AG04449 (cell line): ENCODE data around the gene CBFA2T2.
"Not testable (repeated sequence)": the region's sequence is repeated elsewhere in the genome, so short reads cannot be mapped to it uniquely, and the experiment has no call there.

Experiments used
- CTCF ChIA-PET: fragments of 350-600 bp; formaldehyde crosslinking; extraction: SDS; loops from one replicate; lab custom pipeline; 2021; ENCODE audit warnings: antibody characterized with exemption; lab: Yijun Ruan, JAX
- POLR2A ChIA-PET: fragments of 400-600, 350-600 bp; formaldehyde crosslinking; extraction: SDS; loops from one replicate; lab custom pipeline; 2020; ENCODE audit warnings: antibody characterized with exemption, inconsistent platforms; lab: Yijun Ruan, JAX
- DNase-seq: peaks from one replicate; pipeline ENCODE4 v3.0.0-alpha.2; 2010; ENCODE audit warnings: low read depth, low spot score
- H3K4me3 ChIP-seq: 2 replicates; pipeline ENCODE4 v1.5.1; 2011; ENCODE audit warnings: low read depth, mild to moderate bottlenecking, control low read depth, low read length
- CTCF ChIP-seq: IDR thresholded peaks from one replicate; pipeline ENCODE4 v1.5.1; 2011; ENCODE audit warnings: mild to moderate bottlenecking, moderate library complexity, low read length, control low read depth, inconsistent platforms; ENCODE audit not compliant: insufficient read depth; ENCODE audit errors: missing control alignments

CBFA2T2 gene

GRCh38 chr20:33566781-33567603 lies 77.1 kb downstream of the CBFA2T2 start:
- no peak overlapping the region for H3K4me3 ChIP-seq
- no peak for DNase-seq
- ChIA-PET POLR2A (interaction anchor here (1.0 kb wide), 1 partner anchor 77 kb away, joined by 3 read pairs; no protein-coding TSS in a partner anchor), CTCF (no interaction called here)
- no peak for TF ChIP-seq CTCF

DNA sequence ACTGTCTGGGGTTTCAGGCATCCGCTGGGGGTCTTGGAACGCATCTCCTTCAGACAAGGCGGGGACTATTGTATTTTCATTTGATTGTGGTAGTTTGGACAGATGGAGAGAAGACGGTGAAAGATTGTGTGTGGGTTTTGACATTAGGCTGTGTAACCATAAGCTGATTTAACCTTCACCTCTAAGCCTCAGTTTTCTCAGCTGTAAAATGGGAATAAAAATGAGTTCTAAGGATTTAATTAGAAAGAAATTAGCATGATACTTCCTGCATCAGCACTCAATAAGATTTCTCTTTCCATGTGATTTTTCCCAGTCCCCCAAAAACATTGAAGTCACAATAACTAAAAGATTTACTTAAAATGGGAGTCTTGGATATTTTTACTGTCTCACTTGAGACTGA lies 78.1 kb downstream of the CBFA2T2 start:
- H3K4me3 ChIP-seq = no peak overlapping the region
- TF ChIP-seq CTCF = no peak
- ChIA-PET CTCF (no interaction called here), POLR2A (no interaction called here)
- no peak for DNase-seq

- DNase-seq = no peak
- ChIA-PET CTCF (no interaction called here), POLR2A (no interaction called here)
- no peak overlapping the region for H3K4me3 ChIP-seq
- no peak for TF ChIP-seq CTCF
Measured at GRCh38 chr20:33568378-33568777, 78.5 kb downstream of the CBFA2T2 start.

GRCh38 chr20:33568868-33569801 lies 79.2 kb downstream of the CBFA2T2 start:
- ChIA-PET CTCF (interaction anchor here (1.0 to 1.2 kb wide), 2 partner anchors 13 to 85 kb away, joined by 3 read pairs; no protein-coding TSS in a partner anchor), POLR2A (no interaction called here)
- DNase-seq = no peak
- no peak overlapping the region for H3K4me3 ChIP-seq
- no peak for TF ChIP-seq CTCF

DNA sequence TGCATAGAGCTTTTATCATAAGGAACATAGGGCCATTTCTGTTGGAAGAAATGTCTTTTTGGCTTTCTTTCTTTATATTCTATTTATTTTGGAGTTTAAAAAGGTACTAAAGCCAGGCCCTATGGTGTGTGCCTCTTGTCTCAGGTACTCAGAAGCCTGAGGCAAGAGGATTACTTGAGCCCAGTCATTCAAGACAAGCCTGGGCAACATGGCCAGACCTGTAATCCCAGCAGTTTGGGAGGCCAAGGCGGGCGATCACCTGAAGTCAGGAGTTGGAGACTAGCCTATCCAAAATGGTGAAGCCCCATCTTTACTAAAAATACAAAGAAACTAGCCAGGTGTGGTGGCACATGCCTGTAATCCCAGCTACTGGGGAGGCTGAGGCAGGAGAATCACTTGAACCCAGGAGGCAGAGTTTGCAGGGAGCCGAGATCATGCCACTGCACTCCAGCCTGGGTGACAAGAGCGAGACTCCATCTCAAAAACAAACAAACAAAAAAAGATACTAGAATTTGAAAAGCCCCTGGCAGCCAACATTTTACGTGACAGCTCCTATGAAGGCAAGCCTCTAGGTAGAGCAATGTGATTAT lies 80.0 kb downstream of the CBFA2T2 start:
- POLR2A ChIA-PET = no interaction called here
- TF ChIP-seq CTCF = no peak
- CTCF ChIA-PET = interaction anchor here (1.0 to 1.2 kb wide), 2 partner anchors 12 to 84 kb away, joined by 3 read pairs; no protein-coding TSS in a partner anchor
- H3K4me3 ChIP-seq = no peak overlapping the region
- no peak for DNase-seq

DNA sequence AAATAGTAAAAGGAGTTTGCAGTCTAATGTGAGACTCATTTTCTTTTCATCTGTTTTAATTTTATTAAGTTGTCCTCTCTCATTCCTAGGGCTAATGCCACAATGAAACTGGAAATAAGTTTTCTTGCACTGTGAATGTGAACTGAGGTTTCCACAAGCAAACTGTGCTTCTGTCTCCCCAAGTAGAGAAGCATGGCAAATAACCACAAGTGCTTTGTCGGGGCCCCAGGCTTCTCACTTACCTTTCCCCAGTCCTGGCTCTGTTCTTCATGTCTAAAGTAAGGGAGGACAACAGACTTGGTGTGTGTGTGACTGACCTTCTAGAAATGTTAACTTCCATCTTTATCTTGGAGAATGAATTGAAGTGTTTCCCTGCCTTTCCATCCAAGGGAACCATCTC lies 80.8 kb downstream of the CBFA2T2 start:
- no peak overlapping the region for H3K4me3 ChIP-seq
- TF ChIP-seq CTCF = no peak
- POLR2A ChIA-PET = no interaction called here
- DNase-seq = no peak
- CTCF ChIA-PET = no interaction called here

DNA sequence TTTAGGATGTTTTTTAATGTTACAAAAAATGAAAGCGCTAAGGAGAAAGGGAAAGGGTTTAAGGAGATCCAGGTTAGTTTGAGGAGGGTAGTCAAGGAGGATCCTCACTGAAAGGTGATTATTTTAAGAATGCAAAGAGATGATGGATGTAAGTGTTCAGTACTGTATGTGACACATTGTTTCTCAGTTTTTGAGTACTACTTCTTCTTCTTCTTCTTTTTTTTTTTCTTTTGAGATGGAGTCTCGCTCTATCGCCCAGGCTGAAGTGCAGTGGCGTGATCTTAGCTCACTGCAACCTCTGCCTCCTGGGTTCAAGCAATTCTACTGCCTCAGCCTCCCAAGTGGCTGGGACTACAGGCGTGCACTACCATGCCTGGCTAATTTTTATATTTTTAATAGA lies 83.4 kb downstream of the CBFA2T2 start:
- CTCF ChIA-PET, H3K4me3 ChIP-seq, DNase-seq, POLR2A ChIA-PET: not testable (repeated sequence)
